ENCODE results near the gene BEAN1.

BEAN1 gene

GRCh38 chr16:66471716-66472393 is 44.8 kb downstream of the BEAN1 start:
- DNase-seq, result no peak

GRCh38 chr16:66473051-66473571 is 46.0 kb downstream of the BEAN1 start:
- DNase-seq, result no peak

DNA sequence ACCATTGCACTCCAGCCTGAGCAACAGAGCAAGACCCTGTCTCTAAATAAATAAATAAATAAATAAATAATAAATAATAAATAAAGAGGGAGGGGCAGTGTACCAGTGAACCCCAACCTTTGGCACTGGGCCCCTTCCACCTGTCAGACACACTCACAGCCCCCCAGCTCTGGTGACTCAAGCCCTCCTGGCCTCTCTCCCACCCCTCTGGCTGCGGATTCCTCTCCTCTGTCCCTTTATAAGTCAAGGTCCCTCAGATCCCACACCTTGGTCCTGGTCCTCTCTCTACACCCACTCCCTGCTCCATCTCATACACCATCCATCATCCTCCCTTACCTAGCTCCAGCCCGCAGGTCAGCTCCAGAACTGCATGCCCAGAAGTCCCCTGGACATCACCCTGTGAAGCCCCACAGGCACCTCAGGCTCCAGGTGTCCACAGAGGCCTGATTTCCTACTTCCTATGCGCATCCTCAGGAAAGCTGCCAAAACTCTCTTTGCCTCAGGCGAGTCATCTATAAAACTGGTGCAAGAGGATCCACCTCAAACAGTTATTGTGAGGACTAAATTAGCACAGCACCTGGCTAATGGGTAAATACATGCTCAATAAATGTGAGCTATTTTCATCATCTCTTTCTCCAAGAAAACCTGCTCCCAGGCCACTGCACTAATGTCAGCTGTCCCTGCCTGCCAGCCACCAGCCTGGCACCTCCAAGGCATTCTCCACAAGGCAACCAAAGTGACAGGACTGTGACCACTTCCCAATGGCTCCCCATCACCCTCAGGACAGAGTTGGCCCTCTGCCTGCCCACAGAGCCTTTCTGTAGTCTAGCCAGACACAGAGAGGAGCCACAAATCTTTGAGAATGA is 46.8 kb downstream of the BEAN1 start:
- no peak for DNase-seq

DNA sequence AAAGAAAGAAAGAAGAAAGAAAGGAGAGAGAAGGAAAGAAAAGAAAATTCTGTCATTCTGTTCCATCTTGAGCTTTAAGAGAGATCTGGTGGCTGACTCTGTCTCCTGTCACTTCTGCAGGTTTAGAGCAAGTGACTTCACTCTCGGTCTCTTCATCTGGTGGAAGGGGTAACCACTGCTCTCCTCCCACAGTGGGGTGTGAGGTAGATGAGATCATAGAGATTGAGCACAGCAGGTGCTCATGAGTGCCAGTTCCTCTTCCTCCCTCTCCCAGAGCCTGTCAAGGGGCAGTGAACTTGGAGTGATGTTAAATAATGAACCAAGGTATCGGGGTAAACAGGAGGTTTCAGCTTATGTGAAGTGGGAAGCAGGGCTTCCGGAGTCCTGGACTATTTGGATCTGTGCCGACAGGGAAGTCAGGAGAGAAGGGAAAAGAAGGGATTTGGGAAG is 47.7 kb downstream of the BEAN1 start:
- peak; percentile 64 to 71 for DNase-seq

GRCh38 chr16:66475232-66475631 is 48.1 kb downstream of the BEAN1 start:
- DNase-seq, result no peak

- peak; percentile 40 to 56 for DNase-seq
Measured at GRCh38 chr16:66476328-66477027, 49.4 kb downstream of the BEAN1 start.

DNA sequence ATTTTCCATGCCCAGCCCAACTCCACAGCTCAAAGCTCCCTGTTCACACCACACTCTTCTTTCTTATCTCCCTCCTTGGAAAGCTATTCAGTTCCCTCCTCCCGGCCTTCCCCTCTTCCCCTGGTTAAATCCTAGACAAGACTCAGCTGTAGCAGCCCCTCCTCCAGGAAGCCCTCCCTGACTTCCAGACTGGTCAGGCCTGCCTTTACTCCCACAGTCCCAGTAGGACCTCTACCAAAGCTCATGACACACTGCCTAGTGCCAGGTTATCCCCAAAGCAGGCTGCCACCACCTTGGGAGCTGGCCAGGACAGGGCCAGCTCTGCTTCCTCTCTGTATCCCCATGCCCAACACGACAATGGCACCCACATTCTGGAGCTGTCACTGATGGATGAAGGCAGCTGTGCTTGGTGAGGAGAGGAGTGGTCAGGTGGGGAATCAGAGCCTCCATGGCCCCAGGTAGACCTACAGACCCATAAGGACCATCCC is 50.0 kb downstream of the BEAN1 start:
- no peak for DNase-seq

DNA sequence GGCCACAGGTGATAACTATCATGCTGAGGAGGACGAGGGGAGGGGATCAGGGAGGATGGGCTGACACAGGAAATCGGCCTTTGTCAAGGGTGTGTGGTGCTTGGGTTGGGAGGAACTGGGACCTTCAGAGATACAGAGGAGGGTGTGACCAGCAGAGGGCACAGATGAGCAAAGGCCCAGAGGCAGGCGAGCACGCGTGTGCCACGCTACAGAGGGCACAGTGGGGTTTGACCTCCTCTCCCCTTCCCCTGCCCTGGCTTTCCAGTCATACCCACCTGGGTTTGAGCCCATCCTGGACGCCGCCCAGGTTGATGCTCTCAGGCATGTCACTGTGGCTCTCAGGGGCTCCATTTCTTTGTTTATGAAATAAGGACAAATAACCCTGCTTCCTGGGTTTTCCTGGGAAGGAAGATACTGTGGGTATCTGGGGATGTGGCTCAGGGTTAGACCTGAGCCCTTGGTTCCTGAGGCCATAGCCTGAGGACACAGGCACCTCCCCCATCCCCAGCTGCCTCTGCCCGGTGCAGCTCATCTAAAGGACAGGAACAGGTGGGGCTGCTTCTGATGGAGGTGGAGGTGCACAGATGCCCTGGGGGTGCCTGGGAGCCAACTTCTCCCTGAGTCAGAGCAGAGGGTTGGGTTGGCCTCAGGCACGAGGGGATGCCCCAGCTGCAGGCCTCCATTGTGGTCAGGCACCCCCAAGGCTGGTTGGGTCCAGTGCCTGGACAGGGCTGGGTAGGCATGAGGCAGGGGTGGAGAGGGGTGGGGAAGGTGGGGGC is 51.8 kb downstream of the BEAN1 start:
- DNase-seq, result peak; percentile 79 to 85

- no peak for DNase-seq
Measured at GRCh38 chr16:66479661-66480264, 52.7 kb downstream of the BEAN1 start.

DNA sequence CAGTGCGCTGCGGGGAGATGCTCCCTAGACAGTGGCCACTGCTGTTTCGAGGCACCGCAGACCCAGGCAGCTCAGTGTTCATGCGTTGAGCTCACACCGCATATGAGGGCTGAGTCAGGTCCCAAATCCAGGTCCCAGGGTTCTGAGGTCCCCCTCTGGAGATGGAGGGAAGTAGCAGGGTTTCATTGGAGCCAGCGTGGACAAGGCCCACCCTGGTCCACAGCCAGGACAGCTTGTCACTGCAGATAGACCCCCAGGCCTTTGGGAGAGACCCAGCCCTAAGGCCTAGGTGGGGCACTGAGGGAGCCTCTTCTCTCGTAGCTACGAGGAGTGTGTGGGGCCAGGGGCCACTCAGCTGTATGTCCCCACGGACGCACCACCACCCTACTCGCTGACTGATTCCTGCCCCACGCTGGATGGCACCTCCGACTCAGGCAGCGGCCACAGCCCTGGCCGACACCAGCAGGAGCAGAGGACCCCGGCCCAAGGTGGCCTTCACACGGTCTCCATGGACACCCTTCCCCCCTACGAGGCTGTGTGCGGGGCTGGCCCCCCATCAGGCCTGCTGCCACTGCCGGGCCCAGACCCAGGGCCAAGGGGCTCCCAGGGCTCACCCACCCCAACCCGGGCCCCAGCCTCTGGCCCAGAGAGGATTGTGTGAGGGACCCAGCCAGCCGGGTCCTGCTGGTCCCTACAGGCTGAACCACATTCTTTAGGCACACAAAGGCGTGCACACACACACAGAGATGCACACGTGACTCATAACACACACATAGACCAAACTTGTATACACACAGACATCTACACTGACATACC is 53.4 kb downstream of the BEAN1 start:
- DNase-seq, result no peak

DNA sequence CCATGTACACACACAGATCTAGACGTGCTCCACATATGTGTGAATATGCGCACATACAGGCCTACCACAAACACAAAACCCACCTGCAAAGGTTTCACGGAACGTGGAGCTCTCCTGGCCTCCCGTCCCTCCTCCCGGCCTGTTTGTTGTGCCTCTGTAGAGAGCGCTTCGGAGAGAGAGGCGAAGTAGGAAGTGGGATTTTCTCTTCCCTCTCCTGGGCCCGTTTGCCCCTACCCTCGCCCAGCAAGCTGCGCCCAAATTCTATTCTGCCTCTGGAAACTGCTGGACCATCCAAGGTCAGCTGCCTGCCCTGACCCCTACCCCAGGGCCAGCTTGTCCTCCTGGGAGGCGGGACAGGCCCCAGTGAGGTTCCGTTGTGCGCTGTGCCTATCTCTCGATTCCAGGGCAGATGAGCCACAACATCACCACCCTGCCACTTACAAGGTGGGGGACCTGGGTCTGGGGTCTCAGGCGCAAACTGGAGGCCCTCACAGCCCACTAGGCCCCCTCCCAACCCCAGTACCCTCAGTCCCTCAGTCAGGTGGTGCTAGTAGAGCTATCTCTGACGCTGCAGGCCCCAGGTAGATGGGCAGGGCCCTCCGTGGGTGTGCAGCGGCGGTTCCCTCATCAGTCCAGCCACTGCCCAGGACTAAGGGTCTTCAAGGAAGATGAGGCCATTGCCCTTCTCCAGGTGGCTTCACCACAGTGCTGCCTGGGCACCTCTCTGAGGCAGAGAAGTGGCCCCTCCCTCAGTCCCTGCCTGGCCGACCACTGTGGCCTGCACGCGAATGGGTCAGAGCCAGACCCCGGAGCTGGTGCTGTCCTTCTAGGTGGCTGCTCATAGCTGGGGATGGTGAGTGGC is 54.2 kb downstream of the BEAN1 start:
- no peak for DNase-seq

- no peak for DNase-seq
Measured at GRCh38 chr16:66481943-66482390, 54.9 kb downstream of the BEAN1 start.

- DNase-seq, result peak; percentile 71 to 78
Measured at GRCh38 chr16:66483689-66484452, 56.8 kb downstream of the BEAN1 start.

DNA sequence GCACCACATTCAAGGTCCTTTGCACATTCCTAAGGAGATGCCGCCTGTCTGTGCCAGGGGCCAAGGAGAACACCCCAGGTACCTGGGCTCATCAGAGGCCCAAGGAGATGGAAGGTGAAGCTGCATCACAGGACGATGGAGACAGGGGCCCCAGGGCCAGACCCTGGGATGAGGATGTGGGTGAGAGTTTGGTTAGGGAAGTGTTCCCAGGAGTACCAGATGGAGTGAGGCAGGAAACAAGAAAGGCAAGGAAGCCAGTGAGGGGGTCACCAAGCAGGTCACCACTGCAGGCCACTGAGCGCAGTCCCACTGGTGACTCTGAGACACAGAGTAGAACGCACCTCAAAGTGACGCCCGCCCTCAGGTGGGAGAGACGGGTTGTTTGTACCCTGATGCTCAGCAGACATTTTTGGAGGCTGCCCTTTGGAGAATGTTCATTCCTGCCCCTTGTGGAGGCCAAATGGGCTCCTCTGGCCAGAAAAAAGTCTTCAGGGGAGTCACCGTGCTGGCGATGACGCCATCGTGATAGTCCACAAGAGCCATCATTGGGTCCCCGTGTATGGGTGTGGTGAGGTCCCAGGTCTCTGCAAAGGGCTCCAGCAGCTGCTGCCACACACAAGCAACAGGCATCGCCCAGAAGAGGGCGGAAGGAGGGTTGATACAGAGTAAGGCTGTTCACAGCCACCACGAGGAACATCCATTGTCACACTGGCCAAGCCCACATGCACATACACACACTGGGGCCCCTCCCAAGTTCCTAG is 57.5 kb downstream of the BEAN1 start:
- no peak for DNase-seq

- DNase-seq, result no peak
Measured at GRCh38 chr16:66485376-66485775, 58.3 kb downstream of the BEAN1 start.

DNA sequence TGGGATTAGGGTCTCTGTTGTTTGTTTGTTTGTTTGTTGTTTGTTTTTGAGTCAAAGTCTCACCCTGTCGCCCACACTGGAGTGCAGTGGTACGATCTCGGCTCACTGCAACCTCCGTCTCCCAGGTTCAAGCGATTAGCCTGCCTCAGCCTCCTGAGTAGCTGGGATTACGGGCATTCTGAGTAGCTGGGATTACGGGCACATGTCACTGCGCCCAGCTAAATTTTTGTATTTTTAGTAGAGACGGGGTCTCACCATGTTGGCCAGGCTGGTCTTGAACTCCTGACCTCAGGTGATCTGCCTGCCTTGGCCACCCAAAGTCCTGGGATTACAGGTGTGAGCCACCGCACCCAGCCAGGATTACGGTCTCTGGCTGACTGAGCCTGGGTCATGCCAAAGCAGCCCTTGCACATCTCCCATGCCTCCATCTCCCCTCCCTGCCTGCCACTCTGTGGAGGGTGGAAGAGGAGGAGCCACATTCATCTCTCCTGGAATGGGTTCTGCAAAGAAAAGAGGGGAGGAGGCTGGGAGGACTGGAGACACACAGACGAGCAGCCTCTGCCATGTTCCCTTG is 59.2 kb downstream of the BEAN1 start:
- DNase-seq, result no peak

GRCh38 chr16:66486773-66487579 is 59.9 kb downstream of the BEAN1 start:
- no peak for DNase-seq
